Large intestine (tissue), 3 donors: Measurements from ENCODE around the gene EYS. TPM values are rescaled to one million over a fixed set of nuclear protein-coding genes. Genes with fewer than 3 reads are reported as not detected.

Experiments used
- DNase-seq, 2 donors: peaks; one replicate each; pipeline versions ENCODE4 v3.0.0 to v3.0.0-alpha.2; 2013
- H3K27ac ChIP-seq: one replicate; pipeline ENCODE4 v1.5.1; 2013; ENCODE audit warnings: low read length
- H3K27me3 ChIP-seq: 2 replicates; pipeline ENCODE4 v1.6.1; 2013; ENCODE audit warnings: low read length; ENCODE audit not compliant: control insufficient read depth, insufficient read depth
- H3K36me3 ChIP-seq: 2 replicates; pipeline ENCODE4 v1.6.1; 2013; ENCODE audit warnings: low read length; ENCODE audit not compliant: control insufficient read depth, insufficient read depth
- H3K4me1 ChIP-seq: one replicate; pipeline ENCODE4 v1.6.1; 2013; ENCODE audit warnings: low read length; ENCODE audit not compliant: control insufficient read depth, insufficient read depth
- H3K4me3 ChIP-seq: one replicate; pipeline ENCODE4 v1.5.1; 2013; ENCODE audit warnings: low read length
- H3K9me3 ChIP-seq: one replicate; pipeline ENCODE4 v1.6.1; 2013; ENCODE audit warnings: mild to moderate bottlenecking, low read depth, low read length, moderate library complexity; ENCODE audit not compliant: control insufficient read depth
- WGBS: methylation state at CpG from one replicate; pipeline ENCODE4 v1.1.5; 2013; ENCODE audit warnings: low lambda C conversion rate; ENCODE audit not compliant: insufficient coverage; 5-methylcytosine and 5-hydroxymethylcytosine counted together
- polyA plus RNA-seq: library from polyadenylated mRNA; unstranded; fragments of 120-200 nt; gene quantifications from one replicate; pipeline ENCODE4 v1.2.1, GENCODE V29; 2013

Gene EYS
- polyA plus RNA-seq, 1 donor: 0.76 TPM

GRCh38 chr6:64955435-64955848 lies 751.6 kb downstream of the EYS start:
- no peak overlapping the region for H3K4me3 ChIP-seq
- DNase-seq: no peak
- no peaks in the 10 kb centered on the region for H3K4me1 ChIP-seq
- WGBS: 100% methylated on average over 1 of the region's 7 CpGs
- H3K9me3 ChIP-seq: no peaks in the 10 kb centered on the region
- no peaks in the 10 kb centered on the region for H3K27me3 ChIP-seq
- no peaks in the 10 kb centered on the region for H3K36me3 ChIP-seq
- H3K27ac ChIP-seq: no peak overlapping the region

GRCh38 chr6:64949257-64949656 lies 757.8 kb downstream of the EYS start:
- H3K4me1 ChIP-seq: no peaks in the 10 kb centered on the region
- no peaks in the 10 kb centered on the region for H3K27me3 ChIP-seq
- 17% methylated on average over 1 of the region's 2 CpGs for WGBS
- no peak for DNase-seq
- no peak overlapping the region for H3K4me3 ChIP-seq
- H3K27ac ChIP-seq: no peak overlapping the region
- H3K9me3 ChIP-seq: no peaks in the 10 kb centered on the region
- no peaks in the 10 kb centered on the region for H3K36me3 ChIP-seq

GRCh38 chr6:64948261-64948660 lies 758.8 kb downstream of the EYS start:
- Histone ChIP-seq H3K27me3 (no peaks in the 10 kb centered on the region), H3K4me3 (no peak overlapping the region), H3K27ac (no peak overlapping the region), H3K36me3 (no peaks in the 10 kb centered on the region), H3K9me3 (no peaks in the 10 kb centered on the region), H3K4me1 (no peaks in the 10 kb centered on the region)
- no peak for DNase-seq

GRCh38 chr6:64945450-64945849 lies 761.6 kb downstream of the EYS start:
- no peak for DNase-seq
- Histone ChIP-seq H3K27me3 (no peaks in the 10 kb centered on the region), H3K4me3 (no peak overlapping the region), H3K36me3 (no peaks in the 10 kb centered on the region), H3K9me3 (no peaks in the 10 kb centered on the region), H3K4me1 (no peaks in the 10 kb centered on the region), H3K27ac (no peak overlapping the region)
- WGBS: 100% methylated on average over 1 of the region's 2 CpGs

GRCh38 chr6:64932486-64932885 lies 774.5 kb downstream of the EYS start:
- no CpG with 5 or more reads among the region's 1 CpG for WGBS
- no peak for DNase-seq
- no peaks in the 10 kb centered on the region for H3K36me3 ChIP-seq
- no peak overlapping the region for H3K27ac ChIP-seq
- H3K4me3 ChIP-seq: no peak overlapping the region
- no peaks in the 10 kb centered on the region for H3K9me3 ChIP-seq
- H3K4me1 ChIP-seq: no peaks in the 10 kb centered on the region
- no peaks in the 10 kb centered on the region for H3K27me3 ChIP-seq

GRCh38 chr6:64930681-64931080 lies 776.3 kb downstream of the EYS start:
- 86% methylated on average over 1 of the region's 2 CpGs for WGBS
- DNase-seq: no peak

GRCh38 chr6:64926051-64926450 lies 781.0 kb downstream of the EYS start:
- Histone ChIP-seq H3K4me3 (no peak overlapping the region), H3K36me3 (no peaks in the 10 kb centered on the region), H3K4me1 (no peaks in the 10 kb centered on the region), H3K27ac (no peak overlapping the region), H3K9me3 (no peaks in the 10 kb centered on the region), H3K27me3 (no peaks in the 10 kb centered on the region)
- DNase-seq: no peak

More at GRCh38 chr6:64930681-64931080, 776.3 kb downstream of the EYS start:
- no peaks in the 10 kb centered on the region for H3K9me3 ChIP-seq
- H3K4me1 ChIP-seq: no peaks in the 10 kb centered on the region
- H3K27ac ChIP-seq: no peak overlapping the region
- H3K36me3 ChIP-seq: no peaks in the 10 kb centered on the region
- H3K27me3 ChIP-seq: no peaks in the 10 kb centered on the region
- no peak overlapping the region for H3K4me3 ChIP-seq

- 86% methylated on average over 1 of the region's 1 CpG for WGBS
- no peak overlapping the region for H3K4me3 ChIP-seq
- DNase-seq: no peak
- no peaks in the 10 kb centered on the region for H3K36me3 ChIP-seq
- no peaks in the 10 kb centered on the region for H3K27me3 ChIP-seq
- no peaks in the 10 kb centered on the region for H3K4me1 ChIP-seq
- no peak overlapping the region for H3K27ac ChIP-seq
- no peaks in the 10 kb centered on the region for H3K9me3 ChIP-seq
Measured at GRCh38 chr6:64920257-64920656, 786.8 kb downstream of the EYS start.

- no peak overlapping the region for H3K27ac ChIP-seq
- H3K36me3 ChIP-seq: no peaks in the 10 kb centered on the region
- DNase-seq: no peak
- no peaks in the 10 kb centered on the region for H3K27me3 ChIP-seq
- H3K4me1 ChIP-seq: no peaks in the 10 kb centered on the region
- H3K4me3 ChIP-seq: no peak overlapping the region
- H3K9me3 ChIP-seq: no peaks in the 10 kb centered on the region
Measured at GRCh38 chr6:64914124-64914523, 792.9 kb downstream of the EYS start.

GRCh38 chr6:64912966-64913365 lies 794.1 kb downstream of the EYS start:
- WGBS: no CpG with 5 or more reads among the region's 1 CpG
- no peaks in the 10 kb centered on the region for H3K36me3 ChIP-seq
- no peaks in the 10 kb centered on the region for H3K9me3 ChIP-seq
- H3K4me3 ChIP-seq: no peak overlapping the region
- no peak overlapping the region for H3K27ac ChIP-seq
- no peak for DNase-seq
- no peaks in the 10 kb centered on the region for H3K27me3 ChIP-seq
- H3K4me1 ChIP-seq: no peaks in the 10 kb centered on the region

- no peaks in the 10 kb centered on the region for H3K9me3 ChIP-seq
- H3K27ac ChIP-seq: no peak overlapping the region
- H3K36me3 ChIP-seq: no peaks in the 10 kb centered on the region
- H3K4me3 ChIP-seq: no peak overlapping the region
- no CpG with 5 or more reads among the region's 7 CpGs for WGBS
- DNase-seq: no peak
- no peaks in the 10 kb centered on the region for H3K4me1 ChIP-seq
- no peaks in the 10 kb centered on the region for H3K27me3 ChIP-seq
Measured at GRCh38 chr6:64908104-64908503, 798.9 kb downstream of the EYS start.
